HepG2 (cell line): ENCODE data around the gene BCL2L13. TPM values are rescaled to one million over a fixed set of nuclear protein-coding genes. Genes with fewer than 3 reads are reported as not detected.

Experiments used
- ATAC-seq: fragments of 200-7000 bp; cut with Tn5 transposase; 3 replicates; pipeline ENCODE4 v1.9.1; 2020; ENCODE audit warnings: mild to moderate bottlenecking, moderate library complexity
- BruUV-seq: library from RNA; stranded (reverse); fragments of 400-500 nt; replicated peaks from 2 replicates; lab custom pipeline; 2021; lab: Mats Ljungman, UMichigan
- CTCF ChIA-PET: fragments of 300-600 bp; formaldehyde crosslinking; extraction: SDS; loops from one replicate; lab custom pipeline; 2021; ENCODE audit warnings: low total read pairs, inconsistent platforms, low intra/inter-chr PET ratio; lab: Yijun Ruan, JAX
- POLR2A ChIA-PET: fragments of 350-600 bp; sonication (Branson Sonifier 250); formaldehyde crosslinking; loops from one replicate; lab custom pipeline; 2020; ENCODE audit warnings: antibody characterized with exemption, inconsistent platforms; lab: Yijun Ruan, JAX
- DNase-seq: peaks from one replicate; pipeline ENCODE4 v3.0.0-alpha.2; 2015; ENCODE audit warnings: low spot score
- FAIRE-seq: peaks from 3 replicates; lab custom pipeline; 2011; peaks lifted over from hg19 to GRCh38; lab: Jason Lieb, UNC
- H2AFZ ChIP-seq: one replicate; pipeline ENCODE4 v1.6.1; 2011; ENCODE audit warnings: low read length, inconsistent platforms
- H3K27ac ChIP-seq: fragments of 300-600 bp; 3 replicates; pipeline ENCODE4 v1.8.0; 2011; ENCODE audit warnings: mixed run types, mild to moderate bottlenecking, mixed read lengths, low read length, inconsistent platforms; ENCODE audit not compliant: insufficient read depth; ENCODE audit errors: extremely low read length
- H3K27me3 ChIP-seq, 2 experiments: fragments of 200-600 bp in 1 of 2; 2 replicates in 1 of 2; 3 replicates in 1 of 2; pipeline versions ENCODE4 v1.6.0 to v1.8.0; 2011; ENCODE audit warnings: low read length in 2 of 2, mild to moderate bottlenecking in 2 of 2, moderate library complexity in 2 of 2, inconsistent platforms in 1 of 2; ENCODE audit not compliant: insufficient read depth in 2 of 2, control insufficient read depth in 1 of 2
- H3K36me3 ChIP-seq, 2 experiments: fragments of 200-600 bp in 1 of 2; replicated peaks in 1 of 2; 2 replicates in 1 of 2; 3 replicates in 1 of 2; pipeline versions ENCODE4 v1.5.1 to v1.8.0; 2011; ENCODE audit warnings: low read length in 2 of 2, inconsistent platforms in 1 of 2; ENCODE audit not compliant: insufficient read depth in 2 of 2, control insufficient read depth in 1 of 2
- H3K4me1 ChIP-seq: 2 replicates; pipeline ENCODE4 v1.5.1; 2012; ENCODE audit warnings: low read length, inconsistent platforms; ENCODE audit not compliant: insufficient read depth
- H3K4me2 ChIP-seq: 2 replicates; pipeline ENCODE4 v1.6.0; 2011; ENCODE audit warnings: low read depth, low read length, inconsistent platforms
- H3K4me3 ChIP-seq, 3 experiments: fragments of 200-600 bp in 1 of 3; sonication (generic), shearing (Covaris generic) in 1 of 3; replicated peaks in 1 of 3; 2 replicates each; pipeline ENCODE4 v1.5.1; 2011 to 2016; ENCODE audit warnings: low read length in 3 of 3, inconsistent platforms in 2 of 3, low read depth in 2 of 3, mild to moderate bottlenecking in 2 of 3, control low read depth in 1 of 3, mixed read lengths in 1 of 3; ENCODE audit not compliant: insufficient read depth in 1 of 3
- H3K79me2 ChIP-seq: one replicate; pipeline ENCODE4 v1.6.1; 2011; ENCODE audit warnings: low read length, inconsistent platforms; ENCODE audit not compliant: insufficient read depth
- H3K9ac ChIP-seq: 2 replicates; pipeline ENCODE4 v1.6.0; 2011; ENCODE audit warnings: mild to moderate bottlenecking, low read depth, low read length, inconsistent platforms; ENCODE audit not compliant: insufficient read depth
- H3K9me3 ChIP-seq: 2 replicates; pipeline ENCODE4 v1.5.1; 2012; ENCODE audit warnings: mild to moderate bottlenecking, low read length
- H4K20me1 ChIP-seq: 2 replicates; pipeline ENCODE4 v1.6.0; 2011; ENCODE audit warnings: inconsistent platforms, mild to moderate bottlenecking, low read length, moderate library complexity; ENCODE audit not compliant: insufficient read depth
- GPBP1L1 ChIP-seq: sonication (generic); formaldehyde crosslinking; IDR thresholded peaks from 2 replicates; pipeline ENCODE4 v1.5.0; 2020; ENCODE audit warnings: mild to moderate bottlenecking, missing genetic modification reagents
- LBX2 ChIP-seq: sonication (generic); formaldehyde crosslinking; IDR thresholded peaks from 2 replicates; pipeline ENCODE4 v1.5.0; 2020; ENCODE audit warnings: missing genetic modification reagents, mild to moderate bottlenecking, borderline replicate concordance
- NFE2 ChIP-seq: sonication (generic); formaldehyde crosslinking; IDR thresholded peaks from 2 replicates; pipeline ENCODE4 v1.4.0; 2020; ENCODE audit warnings: missing genetic modification reagents
- NFIC ChIP-seq: IDR thresholded peaks from 2 replicates; pipeline ENCODE4 v1.6.1; 2012; ENCODE audit warnings: mild to moderate bottlenecking, low read length, inconsistent platforms
- ZNF225 ChIP-seq: sonication (generic); formaldehyde crosslinking; IDR thresholded peaks from 2 replicates; pipeline ENCODE4 v1.4.0; 2020; ENCODE audit warnings: mild to moderate bottlenecking, missing genetic modification reagents
- WGBS: methylation state at CpG from one replicate; pipeline ENCODE4 v1.1.6; 2017; ENCODE audit warnings: low lambda C conversion rate; 5-methylcytosine and 5-hydroxymethylcytosine counted together
- in situ Hi-C: cut with HindIII; loops from 2 replicates; pipeline ENCODE4 v1.10.0; 2017; ENCODE audit warnings: low pct_unique_long_range_greater_than_20kb; ENCODE audit not compliant: extremely low pct_ligation_motif_present
- intact Hi-C: fragments of 100-400 bp; cut with micrococcal nuclease; formaldehyde crosslinking; loops from one replicate; pipeline ENCODE4 v1.10.0; 2022; ENCODE audit not compliant: unreplicated experiment
- polyA plus RNA-seq, 8 experiments: library from polyadenylated mRNA; depleted of rRNA in 3 of 8; stranded (reverse) in 7 of 8; unstranded in 1 of 8; fragments of >200 nt; fragmentation: Illumina TruSeq in 4 of 8; extraction: Trizol in 4 of 8; gene quantifications; 2 replicates each; pipeline versions ENCODE4 v1.2.1 to v1.2.3, GENCODE V29; 2011 to 2016; ENCODE audit warnings: low read depth in 4 of 8, missing spikeins in 1 of 8, mixed read lengths in 1 of 8; ENCODE audit not compliant: insufficient read depth in 1 of 8
- total RNA-seq, 5 experiments: library from RNA; depleted of rRNA; stranded (reverse); fragments of >200 nt; fragmentation: Illumina TruSeq; extraction: Trizol; gene quantifications; 2 replicates each; pipeline ENCODE4 v1.2.3, GENCODE V29; 2016; ENCODE audit warnings: low read depth in 1 of 5
- TF ChIP-seq, protein P1 (sequence below): sonication (generic); formaldehyde crosslinking; IDR thresholded peaks from 2 replicates; pipeline ENCODE4 v1.4.0; 2020; ENCODE audit warnings: missing genetic modification reagents

Gene BCL2L13
- total and polyA plus RNA-seq, 2 of the 13 experiments (the other 11 are each of a cell fraction or from before 2014, with no cell fraction given): 13.5 to 14.6 TPM

- Histone ChIP-seq H3K79me2 (no peaks in the 10 kb centered on the region), H3K27ac (no peak overlapping the region), H3K9me3 (no peaks in the 10 kb centered on the region), H4K20me1 (no peaks in the 10 kb centered on the region), H2AFZ (no peak overlapping the region), H3K4me3 (no peak overlapping the region), H3K36me3 (peaks cover 13 to 43% of the 10 kb centered on the region in 2 experiments; a peak in 4 of 5 replicates), H3K27me3 (no peaks in the 10 kb centered on the region), H3K4me2 (no peak overlapping the region), H3K9ac (no peak overlapping the region), H3K4me1 (peaks cover 2% of the 10 kb centered on the region)
- ChIA-PET POLR2A (no interaction called here), CTCF (no interaction called here)
- BruUV-seq: no TSS peak
- no peak for DNase-seq
- TF ChIP-seq NFIC (no peak), ZNF225 (CRISPR knock-in tag) (no peak), GPBP1L1 (no peak), LBX2 (CRISPR knock-in tag) (no peak), NFE2 (CRISPR knock-in tag) (no peak)
- TF ChIP-seq, protein P1, sequence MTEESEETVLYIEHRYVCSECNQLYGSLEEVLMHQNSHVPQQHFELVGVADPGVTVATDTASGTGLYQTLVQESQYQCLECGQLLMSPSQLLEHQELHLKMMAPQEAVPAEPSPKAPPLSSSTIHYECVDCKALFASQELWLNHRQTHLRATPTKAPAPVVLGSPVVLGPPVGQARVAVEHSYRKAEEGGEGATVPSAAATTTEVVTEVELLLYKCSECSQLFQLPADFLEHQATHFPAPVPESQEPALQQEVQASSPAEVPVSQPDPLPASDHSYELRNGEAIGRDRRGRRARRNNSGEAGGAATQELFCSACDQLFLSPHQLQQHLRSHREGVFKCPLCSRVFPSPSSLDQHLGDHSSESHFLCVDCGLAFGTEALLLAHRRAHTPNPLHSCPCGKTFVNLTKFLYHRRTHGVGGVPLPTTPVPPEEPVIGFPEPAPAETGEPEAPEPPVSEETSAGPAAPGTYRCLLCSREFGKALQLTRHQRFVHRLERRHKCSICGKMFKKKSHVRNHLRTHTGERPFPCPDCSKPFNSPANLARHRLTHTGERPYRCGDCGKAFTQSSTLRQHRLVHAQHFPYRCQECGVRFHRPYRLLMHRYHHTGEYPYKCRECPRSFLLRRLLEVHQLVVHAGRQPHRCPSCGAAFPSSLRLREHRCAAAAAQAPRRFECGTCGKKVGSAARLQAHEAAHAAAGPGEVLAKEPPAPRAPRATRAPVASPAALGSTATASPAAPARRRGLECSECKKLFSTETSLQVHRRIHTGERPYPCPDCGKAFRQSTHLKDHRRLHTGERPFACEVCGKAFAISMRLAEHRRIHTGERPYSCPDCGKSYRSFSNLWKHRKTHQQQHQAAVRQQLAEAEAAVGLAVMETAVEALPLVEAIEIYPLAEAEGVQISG (CRISPR knock-in tag): no peak
- intact Hi-C loops (no loop called here), in situ Hi-C loops (no loop called here)
- 97% methylated on average over 19 of the region's 21 CpGs for WGBS
- no peak for FAIRE-seq
- no peak for ATAC-seq
These were observed 100.0 kb downstream of the BCL2L13 start for GRCh38 chr22:17738386-17739128.
